Mesendoderm (in vitro differentiated cells): ENCODE data around the gene VAPA.

ENCODE experiments used
- DNase-seq: peaks from one replicate; pipeline ENCODE4 v3.0.0; 2013
- H2AK5ac ChIP-seq: 2 replicates; pipeline ENCODE4 v1.6.1; 2013; ENCODE audit warnings: low read length, inconsistent platforms
- H2BK120ac ChIP-seq: 2 replicates; pipeline ENCODE4 v1.6.1; 2013; ENCODE audit warnings: low read depth, mild to moderate bottlenecking, low read length, moderate library complexity, mixed read lengths
- H2BK15ac ChIP-seq: replicated peaks from 2 replicates; pipeline ENCODE4 v1.6.1; 2013; ENCODE audit warnings: low read depth, mild to moderate bottlenecking, moderate library complexity
- H2BK5ac ChIP-seq: 2 replicates; pipeline ENCODE4 v1.6.1; 2013; ENCODE audit warnings: low read length, inconsistent platforms
- H3K18ac ChIP-seq: 2 replicates; pipeline ENCODE4 v1.6.1; 2013; ENCODE audit warnings: mild to moderate bottlenecking, low read length, mixed read lengths
- H3K23ac ChIP-seq: one replicate; pipeline ENCODE4 v1.6.1; 2013; ENCODE audit warnings: low read length
- H3K27ac ChIP-seq: 2 replicates; pipeline ENCODE4 v1.5.1; 2013; ENCODE audit warnings: low read depth, mild to moderate bottlenecking, inconsistent platforms, low read length, moderate library complexity
- H3K27me3 ChIP-seq: 2 replicates; pipeline ENCODE4 v1.6.1; 2013; ENCODE audit warnings: low read length, control low read depth, mild to moderate bottlenecking, inconsistent platforms; ENCODE audit not compliant: insufficient read depth, poor library complexity
- H3K36me3 ChIP-seq: 2 replicates; pipeline ENCODE4 v1.6.1; 2013; ENCODE audit warnings: low read length, inconsistent platforms; ENCODE audit not compliant: control insufficient read depth, insufficient read depth
- H3K4ac ChIP-seq: one replicate; pipeline ENCODE4 v1.6.1; 2013; ENCODE audit warnings: low read depth, mild to moderate bottlenecking, low read length, moderate library complexity
- H3K4me1 ChIP-seq: 2 replicates; pipeline ENCODE4 v1.6.1; 2013; ENCODE audit warnings: low read depth, low read length, inconsistent platforms; ENCODE audit not compliant: control insufficient read depth
- H3K4me2 ChIP-seq: 2 replicates; pipeline ENCODE4 v1.6.1; 2013; ENCODE audit warnings: low read length
- H3K4me3 ChIP-seq: 2 replicates; pipeline ENCODE4 v1.5.1; 2013; ENCODE audit warnings: mild to moderate bottlenecking, low read length
- H3K56ac ChIP-seq: one replicate; pipeline ENCODE4 v1.6.1; 2013; ENCODE audit warnings: low read length
- H3K79me1 ChIP-seq: 2 replicates; pipeline ENCODE4 v1.6.1; 2013; ENCODE audit warnings: low read length, inconsistent platforms
- H3K79me2 ChIP-seq: 2 replicates; pipeline ENCODE4 v1.6.1; 2013; ENCODE audit warnings: mild to moderate bottlenecking, low read length; ENCODE audit not compliant: control insufficient read depth, insufficient read depth
- H3K9ac ChIP-seq: 2 replicates; pipeline ENCODE4 v1.6.1; 2013; ENCODE audit warnings: low read length, inconsistent platforms
- H4K5ac ChIP-seq: one replicate; pipeline ENCODE4 v1.6.1; 2013; ENCODE audit warnings: low read length
- H4K8ac ChIP-seq: one replicate; pipeline ENCODE4 v1.6.1; 2013; ENCODE audit warnings: low read depth, mild to moderate bottlenecking, control low read depth, low read length, moderate library complexity
- WGBS: extraction: QIAGEN DNeasy Blood & Tissue Kit; methylation state at CpG from one replicate; pipeline ENCODE4 v1.1.7; 2013; ENCODE audit warnings: low lambda C conversion rate, missing lambda C conversion rate; ENCODE audit not compliant: insufficient coverage; ENCODE audit errors: extremely low coverage; 5-methylcytosine and 5-hydroxymethylcytosine counted together

VAPA gene

GRCh38 chr18:9991011-9992000 is 77.5 kb downstream of the VAPA start:
- no peaks in the 10 kb centered on the region for H3K4me1 ChIP-seq
- H2AK5ac ChIP-seq = no peak overlapping the region
- H3K4me2 ChIP-seq = no peak overlapping the region
- H3K18ac ChIP-seq = no peak overlapping the region
- H4K5ac ChIP-seq = no peak overlapping the region
- no peak overlapping the region for H3K4me3 ChIP-seq
- no peak overlapping the region for H2BK5ac ChIP-seq
- no peak for DNase-seq
- no peak overlapping the region for H2BK15ac ChIP-seq
- no peaks in the 10 kb centered on the region for H3K36me3 ChIP-seq
- no peak overlapping the region for H3K4ac ChIP-seq
- no CpG with 5 or more reads among the region's 29 CpGs for WGBS
- H3K9ac ChIP-seq = no peak overlapping the region
- H4K8ac ChIP-seq = no peak overlapping the region
- H3K27me3 ChIP-seq = no peaks in the 10 kb centered on the region
- no peak overlapping the region for H3K56ac ChIP-seq
- H3K79me2 ChIP-seq = no peaks in the 10 kb centered on the region
- H2BK120ac ChIP-seq = no peak overlapping the region
- no peak overlapping the region for H3K27ac ChIP-seq
- no peak overlapping the region for H3K23ac ChIP-seq
- no peaks in the 10 kb centered on the region for H3K79me1 ChIP-seq

DNA sequence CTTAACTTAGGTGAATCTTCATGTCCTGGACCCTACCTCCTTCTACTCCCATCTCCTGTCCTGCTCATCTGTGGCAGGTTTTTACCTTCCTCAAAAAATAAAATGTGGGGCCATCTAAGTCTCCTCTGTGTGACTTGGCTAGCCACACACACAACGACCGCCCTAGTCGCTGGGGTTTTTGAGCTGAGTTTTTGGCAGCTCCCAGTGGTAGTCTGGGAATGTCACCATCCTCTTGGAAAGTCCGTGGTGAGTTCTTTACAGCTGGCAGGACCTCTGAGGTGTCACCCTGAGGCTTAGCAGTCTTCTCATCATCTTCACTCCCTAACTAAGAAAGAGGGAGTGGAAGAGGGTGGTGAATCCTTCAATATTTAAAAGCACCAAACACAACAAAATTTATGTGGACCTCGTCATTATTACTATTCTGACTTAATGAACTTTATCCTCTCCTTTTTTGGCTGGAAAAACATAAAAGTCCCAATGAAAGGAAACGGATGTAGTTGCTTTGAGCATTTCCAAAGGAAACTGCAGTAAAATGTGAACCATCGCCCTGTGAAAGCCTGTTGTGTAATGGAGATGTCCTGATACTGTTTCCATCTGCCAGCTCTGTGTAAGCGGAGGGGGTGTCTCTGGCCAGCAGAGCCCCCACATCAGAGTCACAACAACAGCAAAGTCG is 78.6 kb downstream of the VAPA start:
- H2BK15ac ChIP-seq = no peak overlapping the region
- no peak overlapping the region for H3K4me3 ChIP-seq
- no peak overlapping the region for H2AK5ac ChIP-seq
- no peak overlapping the region for H3K18ac ChIP-seq
- H3K4me1 ChIP-seq = no peaks in the 10 kb centered on the region
- no peak overlapping the region for H3K23ac ChIP-seq
- no peaks in the 10 kb centered on the region for H3K36me3 ChIP-seq
- H3K4ac ChIP-seq = no peak overlapping the region
- DNase-seq = no peak
- H3K79me1 ChIP-seq = no peaks in the 10 kb centered on the region
- no peak overlapping the region for H3K4me2 ChIP-seq
- no peaks in the 10 kb centered on the region for H3K27me3 ChIP-seq
- H4K5ac ChIP-seq = no peak overlapping the region
- no CpG with 5 or more reads among the region's 9 CpGs for WGBS
- no peak overlapping the region for H2BK120ac ChIP-seq
- H3K79me2 ChIP-seq = no peaks in the 10 kb centered on the region
- H3K9ac ChIP-seq = no peak overlapping the region
- H3K56ac ChIP-seq = no peak overlapping the region
- H4K8ac ChIP-seq = no peak overlapping the region
- no peak overlapping the region for H3K27ac ChIP-seq
- no peak overlapping the region for H2BK5ac ChIP-seq

GRCh38 chr18:9992973-9993520 is 79.2 kb downstream of the VAPA start:
- Histone ChIP-seq H3K4me3 (no peak overlapping the region), H2BK120ac (no peak overlapping the region), H3K4me2 (no peak overlapping the region), H2AK5ac (no peak overlapping the region), H4K8ac (no peak overlapping the region), H2BK5ac (no peak overlapping the region), H2BK15ac (no peak overlapping the region), H4K5ac (no peak overlapping the region), H3K4ac (no peak overlapping the region), H3K79me2 (no peaks in the 10 kb centered on the region), H3K18ac (no peak overlapping the region), H3K36me3 (no peaks in the 10 kb centered on the region), H3K4me1 (no peaks in the 10 kb centered on the region), H3K27me3 (no peaks in the 10 kb centered on the region), H3K79me1 (no peaks in the 10 kb centered on the region), H3K23ac (no peak overlapping the region), H3K9ac (no peak overlapping the region), H3K27ac (no peak overlapping the region), H3K56ac (no peak overlapping the region)
- WGBS = no CpG with 5 or more reads among the region's 11 CpGs
- no peak for DNase-seq

GRCh38 chr18:9993521-9994025 is 79.8 kb downstream of the VAPA start:
- no peaks in the 10 kb centered on the region for H3K79me2 ChIP-seq
- no peak overlapping the region for H3K23ac ChIP-seq
- no CpG with 5 or more reads among the region's 14 CpGs for WGBS
- no peak overlapping the region for H3K9ac ChIP-seq
- no peak overlapping the region for H4K8ac ChIP-seq
- H3K4me3 ChIP-seq = no peak overlapping the region
- H3K4me1 ChIP-seq = no peaks in the 10 kb centered on the region
- no peak overlapping the region for H3K18ac ChIP-seq
- no peak overlapping the region for H2BK120ac ChIP-seq
- H3K27me3 ChIP-seq = no peaks in the 10 kb centered on the region
- no peak for DNase-seq
- H3K56ac ChIP-seq = no peak overlapping the region
- H4K5ac ChIP-seq = no peak overlapping the region
- H3K4ac ChIP-seq = no peak overlapping the region
- H2BK5ac ChIP-seq = no peak overlapping the region
- H3K36me3 ChIP-seq = no peaks in the 10 kb centered on the region
- H2BK15ac ChIP-seq = no peak overlapping the region
- H3K4me2 ChIP-seq = no peak overlapping the region
- no peaks in the 10 kb centered on the region for H3K79me1 ChIP-seq
- H2AK5ac ChIP-seq = no peak overlapping the region
- H3K27ac ChIP-seq = no peak overlapping the region

GRCh38 chr18:9994026-9994570 is 80.3 kb downstream of the VAPA start:
- H4K8ac ChIP-seq = no peak overlapping the region
- H3K79me2 ChIP-seq = no peaks in the 10 kb centered on the region
- no peak overlapping the region for H2AK5ac ChIP-seq
- H3K4me2 ChIP-seq = no peak overlapping the region
- H2BK120ac ChIP-seq = no peak overlapping the region
- no peak overlapping the region for H3K4ac ChIP-seq
- no peaks in the 10 kb centered on the region for H3K36me3 ChIP-seq
- no peaks in the 10 kb centered on the region for H3K79me1 ChIP-seq
- DNase-seq = no peak
- H4K5ac ChIP-seq = no peak overlapping the region
- H3K18ac ChIP-seq = no peak overlapping the region
- no peak overlapping the region for H3K9ac ChIP-seq
- no peak overlapping the region for H3K27ac ChIP-seq
- H3K4me1 ChIP-seq = no peaks in the 10 kb centered on the region
- H3K56ac ChIP-seq = no peak overlapping the region
- no peaks in the 10 kb centered on the region for H3K27me3 ChIP-seq
- no peak overlapping the region for H2BK15ac ChIP-seq
- WGBS = no CpG with 5 or more reads among the region's 11 CpGs
- H3K4me3 ChIP-seq = no peak overlapping the region
- H2BK5ac ChIP-seq = no peak overlapping the region
- H3K23ac ChIP-seq = no peak overlapping the region
